Mesenchymal stem cell (in vitro differentiated cells and primary cell): ENCODE data around the gene PSMB2.
A peak's percentile ranks its signal among the peaks of the same experiment; 100 is the strongest.

ENCODE experiments used
- DNase-seq: peaks from one replicate; pipeline ENCODE4 v3.0.0-alpha.2; 2013
- H2AFZ ChIP-seq: one replicate; pipeline ENCODE4 v1.6.1; 2013; ENCODE audit warnings: low read depth, mild to moderate bottlenecking, control low read depth, inconsistent platforms, low read length, moderate library complexity
- H2AK5ac ChIP-seq: 2 replicates; pipeline ENCODE4 v1.6.1; 2013; ENCODE audit warnings: low read length, moderate library complexity, mild to moderate bottlenecking, inconsistent platforms; ENCODE audit not compliant: severe bottlenecking
- H2BK120ac ChIP-seq: one replicate; pipeline ENCODE4 v1.6.1; 2013; ENCODE audit warnings: low read depth, mild to moderate bottlenecking, inconsistent platforms, low read length, moderate library complexity
- H2BK12ac ChIP-seq, 2 experiments: one replicate each; pipeline ENCODE4 v1.6.1; 2013; ENCODE audit warnings: inconsistent platforms in 2 of 2, low read length in 2 of 2, mild to moderate bottlenecking in 2 of 2, moderate library complexity in 2 of 2, control low read depth in 1 of 2
- H2BK15ac ChIP-seq: one replicate; pipeline ENCODE4 v1.6.1; 2013; ENCODE audit warnings: mild to moderate bottlenecking, low read depth, inconsistent platforms; ENCODE audit not compliant: poor library complexity, severe bottlenecking
- H2BK5ac ChIP-seq: 2 replicates; pipeline ENCODE4 v1.6.1; 2013; ENCODE audit warnings: low read depth, mild to moderate bottlenecking, low read length, control low read depth, inconsistent platforms; ENCODE audit not compliant: poor library complexity, severe bottlenecking
- H3K14ac ChIP-seq, 2 experiments: one replicate each; pipeline ENCODE4 v1.6.1; 2013; ENCODE audit warnings: inconsistent platforms in 2 of 2, low read length in 2 of 2, control low read depth in 1 of 2, mild to moderate bottlenecking in 1 of 2, moderate library complexity in 1 of 2
- H3K18ac ChIP-seq, 2 experiments: one replicate each; pipeline ENCODE4 v1.6.1; 2013; ENCODE audit warnings: inconsistent platforms in 2 of 2, low read length in 2 of 2, control low read depth in 1 of 2, low read depth in 1 of 2, mild to moderate bottlenecking in 1 of 2
- H3K23ac ChIP-seq, 2 experiments: one replicate each; pipeline ENCODE4 v1.6.1; 2013; ENCODE audit warnings: inconsistent platforms in 2 of 2, low read length in 2 of 2, mild to moderate bottlenecking in 2 of 2, moderate library complexity in 2 of 2, control low read depth in 1 of 2
- H3K27ac ChIP-seq: 2 replicates; pipeline ENCODE4 v1.5.1; 2013; ENCODE audit warnings: mild to moderate bottlenecking, moderate library complexity, low read length, control low read depth, inconsistent platforms; ENCODE audit not compliant: poor library complexity, severe bottlenecking
- H3K27me3 ChIP-seq, 2 experiments: 2 replicates each; pipeline versions ENCODE4 v1.6.1 to v1.7.0; 2013; ENCODE audit warnings: low read length in 2 of 2, mild to moderate bottlenecking in 2 of 2, moderate library complexity in 2 of 2, control low read depth in 1 of 2, inconsistent platforms in 1 of 2; ENCODE audit not compliant: control insufficient read depth in 1 of 2, insufficient read depth in 1 of 2
- H3K36me3 ChIP-seq, 2 experiments: 2 replicates each; pipeline versions ENCODE4 v1.6.1 to v1.7.0; 2013; ENCODE audit warnings: low read length in 2 of 2, control low read depth in 1 of 2, inconsistent platforms in 1 of 2, low read depth in 1 of 2, mild to moderate bottlenecking in 1 of 2; ENCODE audit not compliant: insufficient read depth in 2 of 2, control insufficient read depth in 1 of 2
- H3K4ac ChIP-seq, 2 experiments: one replicate each; pipeline ENCODE4 v1.6.1; 2013; ENCODE audit warnings: inconsistent platforms in 2 of 2, low read length in 2 of 2, mild to moderate bottlenecking in 2 of 2, moderate library complexity in 2 of 2, control low read depth in 1 of 2, low read depth in 1 of 2
- H3K4me1 ChIP-seq: 2 replicates; pipeline ENCODE4 v1.6.1; 2013; ENCODE audit warnings: low read depth, low read length, control low read depth; ENCODE audit not compliant: control insufficient read depth, insufficient read depth
- H3K4me2 ChIP-seq: 2 replicates; pipeline ENCODE4 v1.6.1; 2013; ENCODE audit warnings: low read length, mild to moderate bottlenecking, inconsistent platforms; ENCODE audit not compliant: poor library complexity, severe bottlenecking
- H3K4me3 ChIP-seq, 2 experiments: 2 replicates each; pipeline versions ENCODE4 v1.5.1 to v1.7.0; 2013; ENCODE audit warnings: low read length in 2 of 2, mild to moderate bottlenecking in 2 of 2, control low read depth in 1 of 2, low read depth in 1 of 2; ENCODE audit not compliant: insufficient read depth in 1 of 2
- H3K79me1 ChIP-seq: replicated peaks from 2 replicates; pipeline ENCODE4 v1.6.1; 2013; ENCODE audit warnings: mild to moderate bottlenecking, control low read depth, low read length, inconsistent platforms; ENCODE audit not compliant: poor library complexity, severe bottlenecking
- H3K9ac ChIP-seq: 2 replicates; pipeline ENCODE4 v1.7.0; 2013; ENCODE audit warnings: mild to moderate bottlenecking, low read length, moderate library complexity
- H3K9me3 ChIP-seq: 2 replicates; pipeline ENCODE4 v1.7.0; 2013; ENCODE audit warnings: mild to moderate bottlenecking, low read length; ENCODE audit not compliant: control insufficient read depth
- H4K8ac ChIP-seq: one replicate; pipeline ENCODE4 v1.6.1; 2013; ENCODE audit warnings: inconsistent platforms, mild to moderate bottlenecking, low read length, moderate library complexity
- H4K91ac ChIP-seq: one replicate; pipeline ENCODE4 v1.6.1; 2013; ENCODE audit warnings: mild to moderate bottlenecking, low read length, inconsistent platforms
- whole genome bisulfite sequencing: methylation state at CpG from one replicate; pipeline ENCODE4 v1.1.7; 2013; ENCODE audit warnings: mixed read lengths; 5-methylcytosine and 5-hydroxymethylcytosine counted together

The PSMB2 gene

DNA sequence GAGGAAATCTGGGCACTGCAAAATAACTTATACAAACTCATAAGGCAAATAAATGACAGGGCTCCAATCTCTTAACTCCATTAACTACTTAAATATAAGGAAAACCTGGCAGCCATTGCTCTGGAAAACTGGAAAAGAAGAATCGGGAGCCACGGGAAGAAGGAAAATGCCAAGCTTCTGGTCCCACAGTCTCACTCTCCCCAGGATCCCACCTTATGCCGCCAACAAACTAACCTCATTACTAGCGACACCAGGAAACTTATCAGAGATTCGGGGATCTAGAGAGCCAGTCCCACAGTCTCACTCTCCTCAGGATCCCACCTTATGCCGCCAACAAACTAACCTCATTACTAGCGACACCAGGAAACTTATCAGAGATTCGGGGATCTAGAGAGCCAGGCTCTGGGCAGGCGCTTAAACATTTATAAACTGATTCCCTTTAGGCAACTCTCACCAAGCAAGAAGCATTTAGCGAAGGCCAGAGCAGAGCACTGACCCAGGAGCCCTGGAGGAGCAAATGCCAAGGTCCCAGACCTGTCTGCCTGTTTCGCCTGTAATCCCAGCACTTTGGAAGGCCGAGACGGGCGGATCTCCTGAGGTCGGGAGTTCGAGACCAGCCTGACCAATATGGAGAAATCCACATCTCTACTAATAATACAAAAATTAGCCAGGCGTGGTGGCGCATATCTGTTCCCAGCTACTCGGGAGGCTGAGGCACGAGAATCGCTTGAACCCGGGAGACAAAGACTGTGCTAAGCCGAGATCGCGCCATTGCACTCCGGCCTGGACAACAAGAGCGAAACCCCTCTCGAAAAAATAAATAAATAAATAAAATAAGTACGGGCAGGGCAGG is 720 bp downstream of the PSMB2 start:
- no peak for DNase-seq
- Histone ChIP-seq H2AFZ (no peak overlapping the region), H3K23ac (no peak overlapping the region), H3K4me2 (peak overlapping the region; percentile 67), H2BK15ac (no peak overlapping the region), H3K27me3 (peaks cover 9% of the 10 kb centered on the region in 2 experiments), H3K27ac (no peak overlapping the region), H2BK12ac (no peak overlapping the region), H3K9ac (peak overlapping the region; percentile 96), H3K14ac (no peak overlapping the region), H2AK5ac (no peak overlapping the region), H2BK120ac (peak overlapping the region; percentile 52), H3K18ac (no peak overlapping the region), H2BK5ac (peak overlapping the region; percentile 81), H3K4me3 (peak overlapping the region; percentile 97 to 98), H3K4me1 (no peaks in the 10 kb centered on the region), H3K9me3 (no peaks in the 10 kb centered on the region), H3K36me3 (peaks cover 0 to 6% of the 10 kb centered on the region in 2 experiments), H4K91ac (peak overlapping the region; percentile 87), H4K8ac (no peak overlapping the region), H3K79me1 (no peaks in the 10 kb centered on the region), H3K4ac (no peak overlapping the region)
- 43% methylated on average over 22 of the region's 29 CpGs for WGBS

DNA sequence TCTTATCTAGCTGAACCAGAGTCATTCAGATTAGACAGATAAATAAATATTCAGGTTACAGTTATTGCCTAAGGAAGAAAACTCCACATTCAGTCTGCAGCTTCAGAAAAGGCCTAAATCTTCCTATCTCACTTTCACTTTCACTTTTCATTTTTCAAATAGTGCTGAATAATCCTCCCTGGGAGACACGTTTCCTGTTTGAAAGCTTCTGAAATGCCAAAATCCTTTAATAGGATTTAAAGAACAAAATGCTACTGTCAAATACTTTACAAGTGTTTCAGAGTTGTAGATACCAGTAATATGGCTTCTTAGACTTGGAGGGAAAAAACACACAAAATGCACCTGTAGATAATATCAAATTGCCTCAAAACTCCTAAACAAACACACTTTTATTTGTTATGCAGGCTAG is 3.9 kb downstream of the PSMB2 start:
- no peak overlapping the region for H4K91ac ChIP-seq
- no peak overlapping the region for H2BK5ac ChIP-seq
- H3K4me3 ChIP-seq = peak overlapping the region in 1 of 2 experiments; percentile 76
- H4K8ac ChIP-seq = no peak overlapping the region
- no peaks in the 10 kb centered on the region for H3K4me1 ChIP-seq
- H2BK15ac ChIP-seq = no peak overlapping the region
- no peaks in the 10 kb centered on the region for H3K9me3 ChIP-seq
- no peak overlapping the region for H2AK5ac ChIP-seq
- no peak overlapping the region for H2BK120ac ChIP-seq
- peak; percentile 77 for DNase-seq
- no peak overlapping the region for H2BK12ac ChIP-seq
- H2AFZ ChIP-seq = no peak overlapping the region
- peak overlapping the region; percentile 65 for H3K27ac ChIP-seq
- peaks cover 5% of the 10 kb centered on the region for H3K79me1 ChIP-seq
- peaks cover 13 to 33% of the 10 kb centered on the region in 2 experiments for H3K36me3 ChIP-seq
- H3K4me2 ChIP-seq = no peak overlapping the region
- H3K27me3 ChIP-seq = no peaks in the 10 kb centered on the region
- H3K18ac ChIP-seq = no peak overlapping the region
- H3K23ac ChIP-seq = no peak overlapping the region
- no CpG with 5 or more reads among the region's 1 CpG for WGBS
- no peak overlapping the region for H3K4ac ChIP-seq
- H3K14ac ChIP-seq = no peak overlapping the region
- peak overlapping the region; percentile 89 for H3K9ac ChIP-seq

DNA sequence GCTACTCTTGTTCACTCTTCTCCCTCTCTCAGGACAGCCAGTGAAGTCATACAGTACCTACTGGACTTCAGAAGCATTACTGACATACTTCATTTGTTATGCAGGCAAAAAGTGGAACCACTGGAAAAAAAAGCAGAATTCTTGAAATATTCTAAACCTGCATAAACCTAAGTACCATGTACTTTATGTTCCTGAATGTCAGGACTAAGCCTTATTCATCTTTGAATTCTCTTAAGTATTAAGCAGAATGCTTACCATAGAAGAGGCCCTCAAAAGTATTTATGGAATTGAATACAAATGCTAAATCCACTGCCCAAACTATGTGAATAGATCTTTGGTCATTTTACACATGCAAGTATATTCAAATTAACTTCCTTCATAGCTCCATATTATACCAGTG is 7.8 kb downstream of the PSMB2 start:
- Histone ChIP-seq H2BK15ac (no peak overlapping the region), H3K9ac (no peak overlapping the region), H3K79me1 (peaks cover 16% of the 10 kb centered on the region), H2BK12ac (no peak overlapping the region), H3K14ac (no peak overlapping the region), H2AK5ac (no peak overlapping the region), H2BK5ac (no peak overlapping the region), H3K9me3 (no peaks in the 10 kb centered on the region), H3K4ac (no peak overlapping the region), H3K36me3 (peaks cover 23 to 72% of the 10 kb centered on the region in 2 experiments), H2BK120ac (no peak overlapping the region), H3K4me3 (no peak overlapping the region), H4K8ac (no peak overlapping the region), H3K18ac (no peak overlapping the region), H3K4me1 (no peaks in the 10 kb centered on the region), H3K4me2 (no peak overlapping the region), H3K27me3 (no peaks in the 10 kb centered on the region), H4K91ac (no peak overlapping the region), H3K27ac (no peak overlapping the region), H3K23ac (no peak overlapping the region), H2AFZ (no peak overlapping the region)
- no peak for DNase-seq

DNA sequence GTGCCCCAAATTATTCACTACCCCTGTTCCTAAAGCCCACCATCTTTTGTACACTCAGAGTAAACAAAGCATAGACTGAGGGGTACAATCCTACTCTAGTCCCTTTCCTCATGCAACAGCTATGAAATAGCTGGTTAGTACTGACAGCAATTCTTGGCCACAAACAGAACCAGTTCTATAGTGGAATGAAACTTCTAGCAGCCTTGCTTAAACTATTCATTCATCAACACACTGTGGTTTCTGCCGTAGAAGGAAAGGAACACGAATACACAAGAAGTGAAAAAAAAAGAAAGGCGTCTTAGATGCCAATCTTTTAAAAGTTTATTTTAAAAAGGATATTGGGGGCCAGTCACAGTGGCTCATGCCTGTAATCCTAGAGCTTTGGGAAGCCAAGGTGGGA is 9.9 kb downstream of the PSMB2 start:
- Histone ChIP-seq H3K79me1 (peaks cover 20% of the 10 kb centered on the region), H3K27me3 (no peaks in the 10 kb centered on the region), H3K27ac (no peak overlapping the region), H3K4me1 (no peaks in the 10 kb centered on the region), H2AFZ (no peak overlapping the region), H3K14ac (no peak overlapping the region), H3K18ac (no peak overlapping the region), H4K91ac (no peak overlapping the region), H3K23ac (no peak overlapping the region), H3K4me2 (no peak overlapping the region), H3K36me3 (peaks cover 29 to 90% of the 10 kb centered on the region in 2 experiments), H3K4ac (no peak overlapping the region), H3K9me3 (no peaks in the 10 kb centered on the region), H2BK12ac (no peak overlapping the region), H2AK5ac (no peak overlapping the region), H2BK120ac (no peak overlapping the region), H4K8ac (no peak overlapping the region), H2BK15ac (no peak overlapping the region), H2BK5ac (no peak overlapping the region), H3K9ac (no peak overlapping the region), H3K4me3 (no peak overlapping the region)
- DNase-seq = no peak
- 97% methylated on average over 3 of the region's 3 CpGs for WGBS
